ENCODE data around the gene SULT1C3.

Gene SULT1C3

DNA sequence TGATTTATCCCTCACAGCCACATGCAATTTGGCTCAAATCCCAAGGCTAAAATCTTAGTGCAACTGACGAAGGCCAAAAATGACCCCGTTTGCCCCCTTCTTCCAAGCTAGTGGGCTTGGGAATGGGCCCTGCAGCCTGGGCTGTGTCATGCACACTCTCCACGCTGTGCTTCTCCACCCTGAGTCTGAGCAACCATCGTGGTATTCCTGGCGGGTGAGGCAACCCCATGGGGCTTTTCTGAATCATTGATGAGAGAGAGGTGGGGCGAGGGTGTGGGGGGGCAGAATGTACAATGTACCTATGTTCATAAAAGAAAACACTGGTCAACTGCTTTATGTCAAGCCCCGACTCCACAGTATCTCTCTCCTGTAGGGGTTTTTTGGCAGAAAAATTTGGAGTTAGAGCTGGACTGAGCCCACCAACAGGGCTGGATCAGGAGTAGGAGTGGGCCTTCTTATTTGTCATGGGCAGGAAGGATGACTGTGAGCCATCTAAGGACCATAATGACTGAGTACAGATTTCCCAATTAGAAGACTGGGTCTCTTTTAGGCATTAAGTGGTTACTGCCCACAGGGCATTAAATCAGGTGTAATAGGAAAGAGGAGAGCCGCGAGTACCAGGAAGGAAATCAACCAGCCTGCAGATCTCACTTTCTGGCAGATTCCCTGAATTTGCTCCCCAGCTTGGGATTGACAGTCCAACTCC, 57.8 kb downstream of the SULT1C3 start:
- no peaks in the 10 kb centered on the region for H3K36me3 Mint-ChIP-seq
- H3K4me3 Mint-ChIP-seq, result no peak overlapping the region
- H3K4me1 Mint-ChIP-seq, result peaks cover 2% of the 10 kb centered on the region
- no peaks in the 10 kb centered on the region for H3K9me3 Mint-ChIP-seq
- H3K27ac Mint-ChIP-seq, result no peak overlapping the region
- no peak for DNase-seq (ENCODE audit: low spot score in 2 of 2)
- ATAC-seq (ENCODE audit: low read depth), result no peak
- peaks cover 8% of the 10 kb centered on the region for H3K27me3 Mint-ChIP-seq

DNA sequence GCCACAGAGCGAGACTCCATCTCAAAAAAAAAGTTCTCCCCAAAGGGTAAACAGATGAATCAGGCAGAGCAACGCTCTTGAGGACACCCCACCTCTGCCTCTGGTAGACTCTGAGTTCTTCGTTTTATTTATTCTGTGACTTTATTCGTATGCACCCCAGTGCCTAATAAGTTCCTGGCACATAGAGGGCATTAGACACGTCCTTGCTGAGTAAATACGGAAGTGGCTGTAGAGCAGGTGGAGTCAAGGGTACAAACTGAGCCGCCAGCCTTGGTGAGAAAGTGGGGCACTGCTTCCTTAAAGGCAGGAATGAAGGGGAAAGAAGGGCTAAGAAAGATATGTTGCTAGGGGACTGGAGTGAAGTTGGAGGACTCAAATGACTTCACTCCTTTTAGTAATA, 61.8 kb downstream of the SULT1C3 start:
- Mint-ChIP-seq H3K4me1 (peaks cover 7% of the 10 kb centered on the region), H3K4me3 (no peak overlapping the region), H3K36me3 (no peaks in the 10 kb centered on the region), H3K27ac (no peak overlapping the region), H3K27me3 (peaks cover 10% of the 10 kb centered on the region), H3K9me3 (no peaks in the 10 kb centered on the region)
- DNase-seq (ENCODE audit: low spot score in 2 of 2) (no peak), ATAC-seq (ENCODE audit: low read depth) (no peak)

DNA sequence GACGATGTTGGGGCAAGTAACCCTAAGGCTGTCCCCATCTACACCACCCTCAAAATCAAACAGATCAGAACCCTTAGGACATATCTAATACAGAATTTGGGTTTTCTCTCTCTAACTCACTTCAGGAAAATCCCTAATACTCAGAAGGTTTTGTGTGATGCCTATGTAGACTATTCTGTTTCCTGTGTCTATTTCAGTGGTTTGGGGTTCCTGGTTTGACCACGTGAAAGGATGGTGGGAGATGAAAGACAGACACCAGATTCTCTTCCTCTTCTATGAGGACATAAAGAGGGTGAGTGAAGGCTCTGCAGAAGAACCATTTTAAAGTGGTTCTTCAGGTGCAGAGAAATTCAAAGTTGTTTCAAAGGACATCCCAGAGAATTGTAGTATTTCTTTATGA, 65.2 kb downstream of the SULT1C3 start:
- DNase-seq (ENCODE audit: low spot score in 2 of 2) (no peak), ATAC-seq (ENCODE audit: low read depth) (no peak)

DNA sequence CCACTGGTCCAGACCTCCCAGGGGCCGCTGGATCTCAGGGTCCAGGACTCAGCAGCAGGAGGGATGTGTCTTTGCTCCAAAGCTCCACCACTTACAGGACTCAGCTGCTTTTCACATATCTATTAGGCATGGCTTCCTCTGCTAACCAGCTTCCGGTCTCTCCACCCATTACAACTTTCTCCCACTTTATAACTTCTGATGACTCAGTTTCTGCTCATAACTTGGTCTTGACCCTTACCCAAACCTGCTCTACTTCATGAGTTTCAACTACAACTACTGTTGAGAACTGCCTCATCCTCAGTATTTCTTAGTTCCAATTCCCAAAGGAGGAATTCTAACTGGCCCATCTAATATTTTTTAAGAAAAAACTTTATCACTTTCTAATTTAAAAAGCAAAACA, 66.1 kb downstream of the SULT1C3 start:
- no peaks in the 10 kb centered on the region for H3K36me3 Mint-ChIP-seq
- H3K27me3 Mint-ChIP-seq, result peaks cover 10% of the 10 kb centered on the region
- peaks cover 7% of the 10 kb centered on the region for H3K4me1 Mint-ChIP-seq
- ATAC-seq (ENCODE audit: low read depth) (no peak), DNase-seq (ENCODE audit: low spot score in 2 of 2) (no peak)
- peaks cover 4% of the 10 kb centered on the region for H3K9me3 Mint-ChIP-seq
- H3K4me3 Mint-ChIP-seq, result no peak overlapping the region
- no peak overlapping the region for H3K27ac Mint-ChIP-seq

More for the DNA sequence above, 65.2 kb downstream of the SULT1C3 start:
- Mint-ChIP-seq H3K27me3 (peaks cover 10% of the 10 kb centered on the region), H3K27ac (no peak overlapping the region), H3K36me3 (no peaks in the 10 kb centered on the region), H3K4me3 (no peak overlapping the region), H3K4me1 (peaks cover 7% of the 10 kb centered on the region), H3K9me3 (peaks cover 4% of the 10 kb centered on the region)

DNA sequence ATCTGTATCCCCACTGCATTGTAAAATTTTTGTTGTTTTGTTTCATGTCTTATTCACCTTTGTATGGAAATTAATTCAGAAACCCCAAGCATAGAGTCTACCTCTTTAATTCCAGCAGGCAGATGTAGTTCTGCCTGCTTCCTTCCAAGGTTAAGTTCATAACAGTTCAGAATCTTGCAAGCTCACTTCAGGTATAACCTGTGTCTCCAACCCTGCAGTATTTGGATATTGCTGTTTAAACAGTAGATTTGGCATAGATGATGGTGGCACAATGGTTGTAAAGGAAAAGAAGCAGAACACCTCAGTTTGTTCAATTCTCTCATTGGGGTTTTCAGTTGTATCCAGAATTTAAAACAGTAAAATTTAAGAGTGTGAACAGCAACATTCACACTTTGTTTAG, 70.1 kb downstream of the SULT1C3 start:
- no peak for ATAC-seq (ENCODE audit: low read depth)
- Mint-ChIP-seq H3K4me1 (no peaks in the 10 kb centered on the region), H3K27me3 (peaks cover 7% of the 10 kb centered on the region), H3K27ac (no peak overlapping the region), H3K4me3 (no peak overlapping the region), H3K36me3 (no peaks in the 10 kb centered on the region), H3K9me3 (peaks cover 4% of the 10 kb centered on the region)
- no peak for DNase-seq (ENCODE audit: low spot score in 2 of 2)

Measured in memory B cell (primary cell).